Common myeloid progenitor, CD34-positive (primary cell): ENCODE data around the gene PALLD.

Experiments
- CTCF ChIA-PET: fragments of 350-600 bp; sonication (Branson Sonifier 250); formaldehyde crosslinking; loops from one replicate; lab custom pipeline; 2021; ENCODE audit warnings: antibody characterized with exemption; lab: Charles Lee
- POLR2A ChIA-PET: fragments of 350-600 bp; sonication (Branson Sonifier 250); formaldehyde crosslinking; loops from one replicate; lab custom pipeline; 2021; ENCODE audit warnings: antibody characterized with exemption; lab: Charles Lee
- DNase-seq, 3 donors: peaks; one replicate each; pipeline versions ENCODE4 v3.0.0 to v3.0.0-alpha.2; 2013
- H3K27ac ChIP-seq, 2 experiments: 1 replicate in 1 of 2; 2 replicates in 1 of 2; pipeline ENCODE4 v1.7.0; 2013; ENCODE audit warnings: inconsistent platforms in 2 of 2, low read length in 2 of 2, mild to moderate bottlenecking in 2 of 2, low read depth in 1 of 2, moderate library complexity in 1 of 2; ENCODE audit not compliant: severe bottlenecking in 2 of 2, insufficient read depth in 1 of 2, poor library complexity in 1 of 2
- H3K27me3 ChIP-seq, 5 experiments: replicated peaks in 2 of 5; 1 replicate in 3 of 5; 2 replicates in 2 of 5; pipeline versions ENCODE4 v1.6.1 to v1.7.0; 2013; ENCODE audit warnings: low read length in 4 of 5, mild to moderate bottlenecking in 2 of 5, moderate library complexity in 2 of 5, inconsistent platforms in 1 of 5; ENCODE audit not compliant: insufficient read depth in 5 of 5, control insufficient read depth in 4 of 5
- H3K36me3 ChIP-seq, 4 experiments: 1 replicate in 2 of 4; 2 replicates in 2 of 4; pipeline versions ENCODE4 v1.6.1 to v1.7.0; 2013; ENCODE audit warnings: low read length in 3 of 4, control low read depth in 1 of 4, mild to moderate bottlenecking in 1 of 4; ENCODE audit not compliant: control insufficient read depth in 4 of 4, insufficient read depth in 4 of 4
- H3K4me1 ChIP-seq, 4 experiments: 1 replicate in 3 of 4; 2 replicates in 1 of 4; pipeline versions ENCODE4 v1.6.1 to v1.7.1; 2013; ENCODE audit warnings: low read length in 3 of 4, mild to moderate bottlenecking in 3 of 4, control low read depth in 1 of 4, inconsistent platforms in 1 of 4, moderate library complexity in 1 of 4; ENCODE audit not compliant: control insufficient read depth in 4 of 4, insufficient read depth in 4 of 4; ENCODE audit errors: control extremely low read depth in 1 of 4
- H3K4me3 ChIP-seq, 7 experiments: 1 replicate in 4 of 7; 2 replicates in 3 of 7; pipeline versions ENCODE4 v1.5.1 to v1.7.0; 2013; ENCODE audit warnings: mild to moderate bottlenecking in 7 of 7, low read length in 6 of 7, moderate library complexity in 6 of 7, inconsistent platforms in 2 of 7, low read depth in 2 of 7, control low read depth in 1 of 7; ENCODE audit not compliant: insufficient read depth in 4 of 7, control insufficient read depth in 1 of 7; ENCODE audit errors: extremely low read depth in 1 of 7
- H3K9me3 ChIP-seq, 5 experiments: 1 replicate in 4 of 5; 2 replicates in 1 of 5; pipeline versions ENCODE4 v1.6.1 to v1.7.1; 2013; ENCODE audit warnings: low read length in 4 of 5, mild to moderate bottlenecking in 2 of 5, inconsistent platforms in 1 of 5, low read depth in 1 of 5, moderate library complexity in 1 of 5; ENCODE audit not compliant: control insufficient read depth in 4 of 5, insufficient read depth in 2 of 5; ENCODE audit errors: control extremely low read depth in 1 of 5
- WGBS: methylation state at CpG from one replicate; pipeline ENCODE4 v1.1.5; 2013; ENCODE audit not compliant: insufficient coverage; 5-methylcytosine and 5-hydroxymethylcytosine counted together

The PALLD gene

DNA sequence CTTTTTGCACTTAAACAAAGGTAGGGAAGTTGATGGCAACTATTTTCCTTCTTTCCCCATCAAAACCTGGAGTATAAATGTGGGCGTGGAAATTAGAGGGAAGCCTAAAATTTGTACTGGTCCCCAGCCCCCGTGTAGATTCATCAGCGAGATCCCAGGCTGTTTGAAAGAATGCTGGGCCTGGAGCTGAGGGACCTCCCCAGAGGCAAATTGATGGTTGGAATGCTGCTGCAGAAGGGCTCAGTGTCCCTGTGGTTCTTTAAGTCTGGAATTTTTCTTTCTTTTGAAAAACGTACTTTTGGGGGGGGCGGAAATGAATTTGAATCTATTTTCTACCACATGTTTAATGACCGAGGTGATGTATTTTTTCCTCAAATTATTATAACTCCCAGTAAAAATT is 316.0 kb downstream of the PALLD start:
- WGBS, result 100% methylated on average over 1 of the region's 6 CpGs
- Histone ChIP-seq H3K27me3 (no peaks in the 10 kb centered on the region), H3K27ac (no peak overlapping the region), H3K9me3 (no peaks in the 10 kb centered on the region), H3K4me1 (peaks cover 4 to 25% (median 6%) of the 10 kb centered on the region in 4 experiments), H3K4me3 (no peak overlapping the region), H3K36me3 (no peaks in the 10 kb centered on the region)
- CTCF ChIA-PET, result no interaction called here
- DNase-seq, result no peak
- POLR2A ChIA-PET, result no interaction called here

DNA sequence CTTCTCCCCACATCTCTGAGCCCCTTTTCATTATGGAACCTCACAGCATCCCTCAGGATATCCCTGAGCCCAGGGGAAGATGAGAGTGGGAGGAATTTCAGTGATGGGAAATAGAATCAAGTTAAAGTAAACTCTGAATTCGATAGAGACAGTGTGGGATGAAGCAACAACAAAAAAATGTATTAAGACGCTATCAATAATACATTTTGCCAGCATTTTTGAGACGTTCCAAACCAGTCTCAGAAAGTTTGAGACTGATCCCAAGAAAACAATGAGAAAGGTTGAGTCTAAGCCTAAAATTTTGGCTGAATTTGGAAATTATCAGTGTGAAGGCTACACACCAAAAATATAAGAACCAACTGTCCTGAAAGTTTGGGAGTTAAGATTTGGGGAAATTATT is 317.0 kb downstream of the PALLD start:
- no peaks in the 10 kb centered on the region for H3K36me3 ChIP-seq
- WGBS, result no CpG with 5 or more reads among the region's 3 CpGs
- ChIA-PET POLR2A (no interaction called here), CTCF (no interaction called here)
- no peak overlapping the region for H3K27ac ChIP-seq
- no peak for DNase-seq
- H3K27me3 ChIP-seq, result no peaks in the 10 kb centered on the region
- no peak overlapping the region for H3K4me3 ChIP-seq
- no peaks in the 10 kb centered on the region for H3K9me3 ChIP-seq
- H3K4me1 ChIP-seq, result peaks cover 4 to 28% (median 6%) of the 10 kb centered on the region in 4 experiments

- Histone ChIP-seq H3K4me1 (peaks cover 4 to 28% (median 6%) of the 10 kb centered on the region in 4 experiments), H3K27me3 (no peaks in the 10 kb centered on the region), H3K4me3 (no peak overlapping the region), H3K9me3 (no peaks in the 10 kb centered on the region), H3K27ac (no peak overlapping the region), H3K36me3 (no peaks in the 10 kb centered on the region)
- POLR2A ChIA-PET, result no interaction called here
- no peak for DNase-seq
- WGBS, result 91% methylated on average over 6 of the region's 13 CpGs
- CTCF ChIA-PET, result interaction anchor here (0.9 to 1.5 kb wide), 3 partner anchors 16 to 95 kb away, joined by 3 to 4 read pairs (median 4); no protein-coding TSS in a partner anchor
Measured at GRCh38 chr4:168815379-168816345, 318.8 kb downstream of the PALLD start.

- H3K27ac ChIP-seq, result no peak overlapping the region
- no peaks in the 10 kb centered on the region for H3K9me3 ChIP-seq
- peak in 1 of 3 donors; percentile 16 for DNase-seq
- H3K27me3 ChIP-seq, result no peaks in the 10 kb centered on the region
- peaks cover 0 to 17% (median 5%) of the 10 kb centered on the region in 4 experiments for H3K4me1 ChIP-seq
- ChIA-PET POLR2A (no interaction called here), CTCF (interaction anchor here (0.6 to 2.1 kb wide), 5 partner anchors 16 to 150 kb away, joined by 3 to 7 read pairs (median 3); no protein-coding TSS in a partner anchor)
- peak overlapping the region in 2 of 7 experiments; percentile 52 to 72 for H3K4me3 ChIP-seq
- WGBS, result no CpG with 5 or more reads among the region's 2 CpGs
- no peaks in the 10 kb centered on the region for H3K36me3 ChIP-seq
Measured at GRCh38 chr4:168817370-168817769, 320.5 kb downstream of the PALLD start.

DNA sequence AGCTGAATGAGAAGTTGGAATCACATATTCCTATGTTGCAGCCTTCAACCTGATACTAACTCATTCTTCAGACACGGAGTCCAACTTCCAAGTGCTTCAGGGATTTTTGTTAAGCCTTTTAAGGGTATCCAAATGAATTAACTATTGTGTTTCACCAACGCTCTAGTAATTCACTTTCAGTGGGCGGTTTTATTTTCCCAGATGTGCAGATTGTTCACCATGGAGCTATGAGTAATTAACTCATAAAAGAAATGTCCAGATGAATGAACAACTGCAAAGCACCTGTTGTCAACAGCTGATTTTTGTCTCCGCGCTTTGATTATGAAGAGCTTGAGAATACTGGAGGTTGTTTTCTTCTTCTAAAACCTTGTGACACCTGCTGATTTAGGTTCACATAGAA is 325.6 kb downstream of the PALLD start:
- no peak for DNase-seq
- ChIA-PET POLR2A (no interaction called here), CTCF (interaction anchor here (1.7 kb wide), 1 partner anchor 9 kb away, joined by 5 read pairs; no protein-coding TSS in a partner anchor)
- no peaks in the 10 kb centered on the region for H3K27me3 ChIP-seq
- no peak overlapping the region for H3K4me3 ChIP-seq
- no peaks in the 10 kb centered on the region for H3K9me3 ChIP-seq
- H3K27ac ChIP-seq, result no peak overlapping the region
- no peaks in the 10 kb centered on the region for H3K36me3 ChIP-seq
- peaks cover 0 to 6% (median 0%) of the 10 kb centered on the region in 4 experiments for H3K4me1 ChIP-seq
- WGBS, result 100% methylated on average over 4 of the region's 5 CpGs

- H3K27me3 ChIP-seq, result peaks cover 0 to 2% (median 0%) of the 10 kb centered on the region in 5 experiments
- POLR2A ChIA-PET, result interaction anchor here (0.7 kb wide), 1 partner anchor 742 kb away, joined by 3 read pairs; no protein-coding TSS in a partner anchor
- no peak for DNase-seq
Measured at GRCh38 chr4:168825975-168826374, 329.1 kb downstream of the PALLD start.

DNA sequence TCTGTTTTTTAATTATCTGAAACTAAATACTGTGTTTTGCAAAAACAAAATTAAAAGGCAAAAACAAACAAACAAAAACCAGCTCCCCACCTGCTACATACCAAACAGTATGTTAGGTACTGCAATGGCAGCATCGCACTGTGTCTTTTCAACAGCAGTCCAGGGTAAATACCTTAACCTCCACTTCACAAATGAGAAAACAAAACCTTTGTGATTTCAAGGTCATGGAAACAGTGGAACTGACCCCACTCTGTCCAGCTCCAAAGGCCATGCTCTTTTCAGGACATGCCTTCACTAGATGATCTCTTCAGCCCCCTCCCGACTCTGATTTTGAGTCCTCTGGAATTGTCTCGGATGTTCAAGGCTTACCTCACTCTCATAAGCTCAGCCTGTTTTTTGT is 329.8 kb downstream of the PALLD start:
- 100% methylated on average over 2 of the region's 3 CpGs for WGBS
- peaks cover 0 to 5% (median 0%) of the 10 kb centered on the region in 5 experiments for H3K27me3 ChIP-seq
- no peaks in the 10 kb centered on the region for H3K9me3 ChIP-seq
- no peak for DNase-seq
- POLR2A ChIA-PET, result interaction anchor here (0.7 kb wide), 1 partner anchor 743 kb away, joined by 3 read pairs; no protein-coding TSS in a partner anchor
- peaks cover 5 to 8% (median 6%) of the 10 kb centered on the region in 4 experiments for H3K4me1 ChIP-seq
- H3K4me3 ChIP-seq, result no peak overlapping the region
- H3K27ac ChIP-seq, result no peak overlapping the region
- CTCF ChIA-PET, result no interaction called here
- no peaks in the 10 kb centered on the region for H3K36me3 ChIP-seq

More at GRCh38 chr4:168825975-168826374, 329.1 kb downstream of the PALLD start:
- Histone ChIP-seq H3K4me1 (peaks cover 0 to 2% (median 1%) of the 10 kb centered on the region in 4 experiments), H3K27ac (no peak overlapping the region), H3K36me3 (no peaks in the 10 kb centered on the region), H3K4me3 (no peak overlapping the region), H3K9me3 (no peaks in the 10 kb centered on the region)
- CTCF ChIA-PET, result no interaction called here
- no CpG with 5 or more reads among the region's 3 CpGs for WGBS
